ENCODE data around the gene PLCG2.

DNA sequence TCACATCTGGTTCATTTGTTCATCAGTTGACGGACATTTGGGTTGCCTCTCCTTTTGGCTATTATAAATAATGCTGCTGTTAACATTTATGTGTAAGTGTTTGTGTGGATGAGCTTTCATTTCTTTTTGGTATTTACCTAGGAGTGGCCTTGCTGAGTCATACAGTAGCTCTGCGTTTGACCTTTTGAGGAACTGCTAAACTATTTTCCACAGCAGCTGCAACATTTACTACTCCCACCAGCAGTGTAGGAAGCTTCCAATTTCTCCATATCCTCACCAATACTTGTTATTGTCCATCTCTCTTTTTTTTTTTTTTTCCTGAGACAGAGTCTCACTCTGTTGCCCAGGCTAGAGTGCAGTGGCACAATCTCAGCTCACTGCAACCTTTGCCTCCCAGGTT, 20.7 kb upstream of the PLCG2 start:
- TF ChIP-seq SIRT6 (IDR thresholded peaks at IDR 0.05; ENCODE audit: low read length) (no peak), NRF1 (IDR thresholded peaks at IDR 0.05; ENCODE audit: low read depth, low read length) (no peak), SP2 (IDR thresholded peaks at IDR 0.05; ENCODE audit: low read length) (no peak), EZH2 (IDR thresholded peaks at IDR 0.05; ENCODE audit: low read depth, low read length, severe bottlenecking) (no peak), POLR2A (IDR thresholded peaks at IDR 0.05; ENCODE audit: control extremely low read depth in 1 of 2, low read depth in 2 of 2, low read length in 2 of 2) (no peak), JUND (IDR thresholded peaks at IDR 0.05; ENCODE audit: low read length) (no peak)
- TF ChIP-seq, protein P1, sequence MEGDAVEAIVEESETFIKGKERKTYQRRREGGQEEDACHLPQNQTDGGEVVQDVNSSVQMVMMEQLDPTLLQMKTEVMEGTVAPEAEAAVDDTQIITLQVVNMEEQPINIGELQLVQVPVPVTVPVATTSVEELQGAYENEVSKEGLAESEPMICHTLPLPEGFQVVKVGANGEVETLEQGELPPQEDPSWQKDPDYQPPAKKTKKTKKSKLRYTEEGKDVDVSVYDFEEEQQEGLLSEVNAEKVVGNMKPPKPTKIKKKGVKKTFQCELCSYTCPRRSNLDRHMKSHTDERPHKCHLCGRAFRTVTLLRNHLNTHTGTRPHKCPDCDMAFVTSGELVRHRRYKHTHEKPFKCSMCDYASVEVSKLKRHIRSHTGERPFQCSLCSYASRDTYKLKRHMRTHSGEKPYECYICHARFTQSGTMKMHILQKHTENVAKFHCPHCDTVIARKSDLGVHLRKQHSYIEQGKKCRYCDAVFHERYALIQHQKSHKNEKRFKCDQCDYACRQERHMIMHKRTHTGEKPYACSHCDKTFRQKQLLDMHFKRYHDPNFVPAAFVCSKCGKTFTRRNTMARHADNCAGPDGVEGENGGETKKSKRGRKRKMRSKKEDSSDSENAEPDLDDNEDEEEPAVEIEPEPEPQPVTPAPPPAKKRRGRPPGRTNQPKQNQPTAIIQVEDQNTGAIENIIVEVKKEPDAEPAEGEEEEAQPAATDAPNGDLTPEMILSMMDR (IDR thresholded peaks at IDR 0.05; ENCODE audit: control extremely low read depth in 1 of 3, insufficient read depth in 1 of 3, low read depth in 1 of 3, low read length in 3 of 3): no peak
- TF ChIP-seq, protein P2, sequence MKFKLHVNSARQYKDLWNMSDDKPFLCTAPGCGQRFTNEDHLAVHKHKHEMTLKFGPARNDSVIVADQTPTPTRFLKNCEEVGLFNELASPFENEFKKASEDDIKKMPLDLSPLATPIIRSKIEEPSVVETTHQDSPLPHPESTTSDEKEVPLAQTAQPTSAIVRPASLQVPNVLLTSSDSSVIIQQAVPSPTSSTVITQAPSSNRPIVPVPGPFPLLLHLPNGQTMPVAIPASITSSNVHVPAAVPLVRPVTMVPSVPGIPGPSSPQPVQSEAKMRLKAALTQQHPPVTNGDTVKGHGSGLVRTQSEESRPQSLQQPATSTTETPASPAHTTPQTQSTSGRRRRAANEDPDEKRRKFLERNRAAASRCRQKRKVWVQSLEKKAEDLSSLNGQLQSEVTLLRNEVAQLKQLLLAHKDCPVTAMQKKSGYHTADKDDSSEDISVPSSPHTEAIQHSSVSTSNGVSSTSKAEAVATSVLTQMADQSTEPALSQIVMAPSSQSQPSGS (IDR thresholded peaks at IDR 0.05; ENCODE audit: low read length): no peak
